Measurements from ENCODE around the gene LY6G6C. TPM values are rescaled to one million over a fixed set of nuclear protein-coding genes. Genes with fewer than 3 reads are reported as not detected.

LY6G6C gene
- total and polyA plus RNA-seq, 9 donors: 0.17 to 4.9 (median 1.0) TPM; not detected in 6

- WGBS, 3 donors: 78 to 82% (median 80%) methylated on average over 8 of the region's 8 CpGs
- DNase-seq: no peak
- Histone ChIP-seq H3K36me3 (no peaks in the 10 kb centered on the region), H3K27me3 (no peaks in the 10 kb centered on the region), H3K4me3 (no peak overlapping the region), H3K27ac (no peak overlapping the region), H3K4me1 (ENCODE audit: insufficient read depth) (peaks cover 2% of the 10 kb centered on the region), H3K9me3 (no peaks in the 10 kb centered on the region)
- intact Hi-C loops (cut with DNase I): loop anchor here in 2 of 4 donors (10.0 kb wide), 1 partner anchor 177 kb away; the partner anchor contains the start of gene NEU1 (in 2 of the 2)
- no peak for TF ChIP-seq CTCF (IDR thresholded peaks at IDR 0.05)
- TF ChIP-seq POLR2A (IDR thresholded peaks at IDR 0.05): no peak
- TF ChIP-seq EP300 (IDR thresholded peaks at IDR 0.05): no peak
Observed at GRCh38 chr6:31687321-31687720, 34.2 kb downstream of the LY6G6C start.

GRCh38 chr6:31686483-31686882 lies 35.1 kb downstream of the LY6G6C start:
- intact Hi-C loops (cut with DNase I): loop anchor here in 2 of 4 donors (10.0 kb wide), 1 partner anchor 178 kb away; the partner anchor contains the start of gene NEU1 (in 2 of the 2)
- no peak for TF ChIP-seq CTCF (IDR thresholded peaks at IDR 0.05)
- Histone ChIP-seq H3K4me3 (no peak overlapping the region), H3K36me3 (no peaks in the 10 kb centered on the region), H3K27ac (no peak overlapping the region), H3K27me3 (no peaks in the 10 kb centered on the region), H3K4me1 (ENCODE audit: insufficient read depth) (peaks cover 2% of the 10 kb centered on the region), H3K9me3 (no peaks in the 10 kb centered on the region)
- 74 to 78% (median 78%) methylated on average over 5 of the region's 5 CpGs for WGBS, 3 donors
- no peak for DNase-seq

GRCh38 chr6:31683591-31683990 lies 38.0 kb downstream of the LY6G6C start:
- DNase-seq: no peak
- whole genome bisulfite sequencing, 3 donors: 50 to 67% (median 62%) methylated on average over 13 of the region's 13 CpGs
- H3K4me3 ChIP-seq: no peak overlapping the region

GRCh38 chr6:31681135-31681671 lies 40.3 kb downstream of the LY6G6C start:
- Histone ChIP-seq H3K36me3 (no peaks in the 10 kb centered on the region), H3K27ac (peak overlapping the region; percentile 71 to 73), H3K4me1 (ENCODE audit: insufficient read depth) (peaks cover 3% of the 10 kb centered on the region), H3K27me3 (no peaks in the 10 kb centered on the region), H3K4me3 (peak overlapping the region; percentile 48), H3K9me3 (no peaks in the 10 kb centered on the region)
- peak in 4 of 5 donors; percentile 48 to 68 (median 60) for DNase-seq
- intact Hi-C loops (cut with DNase I): loop anchor here in 3 of 4 donors (5.0 to 10.0 kb wide), 2 partner anchors 151 to 184 kb away; partner anchors contain the start of gene NEU1 (in 2 of the 3)
- 1% methylated on average over 40 of the region's 40 CpGs for WGBS, 3 donors
- TF ChIP-seq CTCF (IDR thresholded peaks at IDR 0.05): peak in 1 of 3 donors; percentile 30
- no peak for TF ChIP-seq EP300 (IDR thresholded peaks at IDR 0.05)

More at GRCh38 chr6:31683591-31683990, 38.0 kb downstream of the LY6G6C start:
- H3K27me3 ChIP-seq: no peaks in the 10 kb centered on the region
- H3K27ac ChIP-seq: peak overlapping the region in 1 of 2 donors; percentile 3
- no peaks in the 10 kb centered on the region for H3K9me3 ChIP-seq
- peaks cover 3% of the 10 kb centered on the region for H3K4me1 ChIP-seq (ENCODE audit: insufficient read depth)
- TF ChIP-seq EP300 (IDR thresholded peaks at IDR 0.05) (no peak), POLR2A (IDR thresholded peaks at IDR 0.05) (no peak), CTCF (IDR thresholded peaks at IDR 0.05) (no peak)
- H3K36me3 ChIP-seq: no peaks in the 10 kb centered on the region
- intact Hi-C loops (cut with DNase I): loop anchor here in 3 of 4 donors (5.0 to 10.0 kb wide), 2 partner anchors 149 to 181 kb away; partner anchors contain the start of gene NEU1 (in 2 of the 3)
